Endodermal cell (in vitro differentiated cells): ENCODE data around the gene MACROD2. TPM values are rescaled to one million over a fixed set of nuclear protein-coding genes. Genes with fewer than 3 reads are reported as not detected.

Experiments
- DNase-seq: peaks from one replicate; pipeline ENCODE4 v3.0.0-alpha.2; 2017
- H3K27ac ChIP-seq: 2 replicates; pipeline ENCODE4 v1.5.1; 2013; ENCODE audit warnings: mild to moderate bottlenecking, low read depth, low read length, moderate library complexity
- H3K27me3 ChIP-seq: 2 replicates; pipeline ENCODE4 v1.6.1; 2013; ENCODE audit warnings: mild to moderate bottlenecking, low read length, moderate library complexity; ENCODE audit not compliant: insufficient read depth, control insufficient read depth, poor library complexity, severe bottlenecking
- H3K36me3 ChIP-seq: 2 replicates; pipeline ENCODE4 v1.7.0; 2013; ENCODE audit warnings: mild to moderate bottlenecking, low read length, moderate library complexity; ENCODE audit not compliant: control insufficient read depth, insufficient read depth
- H3K4me1 ChIP-seq: one replicate; pipeline ENCODE4 v1.7.0; 2013; ENCODE audit warnings: low read length; ENCODE audit not compliant: control insufficient read depth, insufficient read depth
- H3K4me3 ChIP-seq: 2 replicates; pipeline ENCODE4 v1.5.1; 2013; ENCODE audit warnings: mild to moderate bottlenecking, low read length, moderate library complexity
- H3K9ac ChIP-seq: 2 replicates; pipeline ENCODE4 v1.6.1; 2013; ENCODE audit warnings: mild to moderate bottlenecking, low read length, moderate library complexity; ENCODE audit not compliant: poor library complexity, severe bottlenecking; ENCODE audit errors: extremely low read depth
- H3K9me3 ChIP-seq: 2 replicates; pipeline ENCODE4 v1.6.1; 2013; ENCODE audit warnings: mild to moderate bottlenecking, low read length, moderate library complexity; ENCODE audit not compliant: control insufficient read depth
- H3K27ac Mint-ChIP-seq: 2 replicates; pipeline ENCODE4 v1.8.0; 2020; ENCODE audit warnings: mixed read lengths
- H3K27me3 Mint-ChIP-seq: 2 replicates; pipeline ENCODE4 v1.8.0; 2021; ENCODE audit warnings: mild to moderate bottlenecking, mixed read lengths; ENCODE audit not compliant: insufficient read depth
- H3K36me3 Mint-ChIP-seq: 2 replicates; pipeline ENCODE4 v1.8.0; 2020; ENCODE audit warnings: low read depth, mixed read lengths
- H3K4me1 Mint-ChIP-seq: 2 replicates; pipeline ENCODE4 v1.8.0; 2020; ENCODE audit warnings: mixed read lengths
- H3K4me3 Mint-ChIP-seq: 2 replicates; pipeline ENCODE4 v1.8.0; 2020; ENCODE audit warnings: mild to moderate bottlenecking, moderate library complexity, mixed read lengths
- H3K9me3 Mint-ChIP-seq: 2 replicates; pipeline ENCODE4 v1.8.0; 2020; ENCODE audit warnings: mild to moderate bottlenecking, mixed read lengths
- CTCF ChIP-seq: fragments of 200-600 bp; sonication (generic); conservative IDR thresholded peaks from 2 replicates; pipeline ENCODE4 v1.5.0; 2021; ENCODE audit warnings: antibody characterized with exemption, mild to moderate bottlenecking
- WGBS, 2 experiments: methylation state at CpG; one replicate each; pipeline versions ENCODE4 v1.1.5 to v1.1.7; 2013; ENCODE audit warnings: missing lambda C conversion rate in 2 of 2, mixed read lengths in 1 of 2; ENCODE audit not compliant: insufficient coverage in 1 of 2, insufficient read length in 1 of 2; 5-methylcytosine and 5-hydroxymethylcytosine counted together
- total RNA-seq, 2 donors: library from RNA; stranded (reverse); fragmentation: NEBNext Ultra II Directional in 1 of 2; extraction: Animal tissue kit (Norgen Biotek cat#: 25700) in 1 of 2; gene quantifications; 2 replicates in 1 of 2; 3 replicates in 1 of 2; pipeline ENCODE4 v1.2.1, GENCODE V29; 2021

Gene MACROD2
- total RNA-seq, 2 donors from 2014 or later = 2.3 to 4.8 TPM

GRCh38 chr20:16100111-16100510, 2104.8 kb downstream of the MACROD2 start:
- no peak for TF ChIP-seq CTCF
- Histone ChIP-seq H3K4me1 (peaks cover 2% of the 10 kb centered on the region), H3K9ac (no peak overlapping the region), H3K36me3 (no peaks in the 10 kb centered on the region), H3K4me3 (no peak overlapping the region), H3K27me3 (no peaks in the 10 kb centered on the region), H3K27ac (no peak overlapping the region), H3K9me3 (no peaks in the 10 kb centered on the region)
- peaks cover 9% of the 10 kb centered on the region for H3K4me1 Mint-ChIP-seq
- H3K27ac Mint-ChIP-seq = no peak overlapping the region
- no peak for DNase-seq
- H3K9me3 Mint-ChIP-seq = no peaks in the 10 kb centered on the region
- H3K4me3 Mint-ChIP-seq = no peak overlapping the region
- H3K36me3 Mint-ChIP-seq = no peaks in the 10 kb centered on the region
- 97 to 100% methylated on average over 2 to 3 of the region's 3 CpGs for WGBS, 2 experiments
- H3K27me3 Mint-ChIP-seq = no peaks in the 10 kb centered on the region

GRCh38 chr20:16100767-16101166, 2105.5 kb downstream of the MACROD2 start:
- 79 to 87% methylated on average over 3 to 4 of the region's 4 CpGs for WGBS, 2 experiments
- TF ChIP-seq CTCF = no peak
- H3K4me3 Mint-ChIP-seq = no peak overlapping the region

More at GRCh38 chr20:16100767-16101166, 2105.5 kb downstream of the MACROD2 start:
- no peak overlapping the region for H3K4me3 ChIP-seq
- Mint-ChIP-seq H3K27ac (no peak overlapping the region), H3K36me3 (no peaks in the 10 kb centered on the region), H3K27me3 (no peaks in the 10 kb centered on the region), H3K4me1 (peaks cover 9% of the 10 kb centered on the region), H3K9me3 (no peaks in the 10 kb centered on the region)
- H3K27ac ChIP-seq = no peak overlapping the region
- H3K4me1 ChIP-seq = peaks cover 2% of the 10 kb centered on the region
- no peaks in the 10 kb centered on the region for H3K36me3 ChIP-seq
- DNase-seq = no peak
- H3K9me3 ChIP-seq = peaks cover 5% of the 10 kb centered on the region
- H3K9ac ChIP-seq = no peak overlapping the region
- no peaks in the 10 kb centered on the region for H3K27me3 ChIP-seq

Other genes starting within 250 kb of the MACROD2 start
- 10 to 100 TPM; 23.9 to 32.1 TPM for gene ESF1, start 210.6 kb upstream of the MACROD2 start, total RNA-seq
- 10 to 100 TPM; 32.9 to 33.5 TPM for gene NDUFAF5, start 210.5 kb upstream of the MACROD2 start, total RNA-seq
- gene SEL1L2, start 4.9 kb upstream of the MACROD2 start, total RNA-seq = not detected